Mesodermal cell (in vitro differentiated cells): ENCODE measurements around the gene FAM20C.
"Not testable (repeated sequence)": the region's sequence is repeated elsewhere in the genome, so short reads cannot be mapped to it uniquely, and the experiment has no call there.

Experiments
- H3K27ac ChIP-seq: 2 replicates; pipeline ENCODE4 v1.7.0; 2013; ENCODE audit warnings: mild to moderate bottlenecking, low read depth, low read length, moderate library complexity; ENCODE audit not compliant: severe bottlenecking
- H3K36me3 ChIP-seq: 2 replicates; pipeline ENCODE4 v1.7.1; 2013; ENCODE audit warnings: mild to moderate bottlenecking, low read length, moderate library complexity; ENCODE audit not compliant: control insufficient read depth, insufficient read depth
- H3K4me1 ChIP-seq: one replicate; pipeline ENCODE4 v1.7.1; 2013; ENCODE audit warnings: mild to moderate bottlenecking, low read length; ENCODE audit not compliant: insufficient read depth, control insufficient read depth, poor library complexity, severe bottlenecking
- H3K4me3 ChIP-seq: 2 replicates; pipeline ENCODE4 v1.7.0; 2013; ENCODE audit warnings: low read length, control low read depth, mild to moderate bottlenecking; ENCODE audit not compliant: insufficient read depth, poor library complexity, severe bottlenecking; ENCODE audit errors: extremely low read depth
- H3K9me3 ChIP-seq: 2 replicates; pipeline ENCODE4 v1.7.1; 2013; ENCODE audit warnings: mild to moderate bottlenecking, low read length, moderate library complexity; ENCODE audit not compliant: control insufficient read depth
- WGBS, 2 experiments: methylation state at CpG; one replicate each; pipeline ENCODE4 v1.1.5; 2013; ENCODE audit warnings: missing lambda C conversion rate in 2 of 2; ENCODE audit not compliant: insufficient coverage in 2 of 2; 5-methylcytosine and 5-hydroxymethylcytosine counted together

The FAM20C gene

GRCh38 chr7:176381-176780 is 16.0 kb upstream of the FAM20C start:
- no peaks in the 10 kb centered on the region for H3K9me3 ChIP-seq
- H3K4me3 ChIP-seq, result no peak overlapping the region
- no peaks in the 10 kb centered on the region for H3K36me3 ChIP-seq
- H3K4me1 ChIP-seq, result no peaks in the 10 kb centered on the region
- H3K27ac ChIP-seq, result no peak overlapping the region
- 86 to 88% methylated on average over 9 of the region's 9 CpGs for WGBS, 2 experiments

GRCh38 chr7:176786-177459 is 15.4 kb upstream of the FAM20C start:
- Histone ChIP-seq H3K4me3 (no peak overlapping the region), H3K4me1 (no peaks in the 10 kb centered on the region), H3K36me3 (no peaks in the 10 kb centered on the region), H3K27ac (no peak overlapping the region), H3K9me3 (no peaks in the 10 kb centered on the region)
- 95% methylated on average over 21 of the region's 21 CpGs for WGBS, 2 experiments

- Histone ChIP-seq H3K27ac (no peak overlapping the region), H3K4me1 (no peaks in the 10 kb centered on the region), H3K4me3 (no peak overlapping the region), H3K9me3 (no peaks in the 10 kb centered on the region), H3K36me3 (no peaks in the 10 kb centered on the region)
- WGBS, 2 experiments, result 96% methylated on average over 28 of the region's 28 CpGs
Measured at GRCh38 chr7:178444-178843, 13.9 kb upstream of the FAM20C start.

GRCh38 chr7:179209-179681 is 13.1 kb upstream of the FAM20C start:
- WGBS, 2 experiments, result 88 to 94% methylated on average over 16 to 19 of the region's 19 CpGs

GRCh38 chr7:179948-180694 is 12.2 kb upstream of the FAM20C start:
- 91 to 92% methylated on average over 21 of the region's 22 CpGs for whole genome bisulfite sequencing, 2 experiments

More at GRCh38 chr7:179209-179681, 13.1 kb upstream of the FAM20C start:
- Histone ChIP-seq H3K4me1 (no peaks in the 10 kb centered on the region), H3K27ac (no peak overlapping the region), H3K9me3 (no peaks in the 10 kb centered on the region), H3K36me3 (no peaks in the 10 kb centered on the region), H3K4me3 (no peak overlapping the region)

GRCh38 chr7:181738-182137 is 10.6 kb upstream of the FAM20C start:
- no peaks in the 10 kb centered on the region for H3K36me3 ChIP-seq
- H3K27ac ChIP-seq, result no peak overlapping the region
- 94 to 96% methylated on average over 7 to 16 of the region's 16 CpGs for WGBS, 2 experiments
- no peak overlapping the region for H3K4me3 ChIP-seq
- H3K9me3 ChIP-seq, result no peaks in the 10 kb centered on the region
- no peaks in the 10 kb centered on the region for H3K4me1 ChIP-seq

More at GRCh38 chr7:179948-180694, 12.2 kb upstream of the FAM20C start:
- no peak overlapping the region for H3K27ac ChIP-seq
- H3K4me3 ChIP-seq, result no peak overlapping the region
- H3K9me3 ChIP-seq, result no peaks in the 10 kb centered on the region
- no peaks in the 10 kb centered on the region for H3K36me3 ChIP-seq
- H3K4me1 ChIP-seq, result no peaks in the 10 kb centered on the region

- WGBS, 2 experiments, result 78 to 91% methylated on average over 2 of the region's 11 CpGs
- not testable (repeated sequence) for H3K4me1 ChIP-seq
Measured at GRCh38 chr7:182502-182901, 9.9 kb upstream of the FAM20C start.

GRCh38 chr7:183496-184292 is 8.7 kb upstream of the FAM20C start:
- H3K36me3 ChIP-seq, result no peaks in the 10 kb centered on the region
- H3K9me3 ChIP-seq, result no peaks in the 10 kb centered on the region
- H3K4me1 ChIP-seq, result no peaks in the 10 kb centered on the region
- 85% methylated on average over 25 to 28 of the region's 30 CpGs for WGBS, 2 experiments
- no peak overlapping the region for H3K27ac ChIP-seq
- no peak overlapping the region for H3K4me3 ChIP-seq

More at GRCh38 chr7:182502-182901, 9.9 kb upstream of the FAM20C start:
- not testable (repeated sequence) for H3K27ac ChIP-seq, H3K9me3 ChIP-seq, H3K4me3 ChIP-seq, H3K36me3 ChIP-seq

GRCh38 chr7:184294-185264 is 7.8 kb upstream of the FAM20C start:
- no peak overlapping the region for H3K4me3 ChIP-seq
- H3K9me3 ChIP-seq, result no peaks in the 10 kb centered on the region
- WGBS, 2 experiments, result 87 to 90% methylated on average over 16 to 23 of the region's 27 CpGs
- no peak overlapping the region for H3K27ac ChIP-seq
- no peaks in the 10 kb centered on the region for H3K36me3 ChIP-seq
- H3K4me1 ChIP-seq, result no peaks in the 10 kb centered on the region
